Effector CD4-positive, alpha-beta T cell (primary cell): ENCODE measurements around the gene HOXD11.
A peak's percentile ranks its signal among the peaks of the same experiment; 100 is the strongest.

Experiments used
- DNase-seq: peaks from one replicate; pipeline ENCODE4 v3.0.0-alpha.2; 2020

Gene HOXD11

DNA sequence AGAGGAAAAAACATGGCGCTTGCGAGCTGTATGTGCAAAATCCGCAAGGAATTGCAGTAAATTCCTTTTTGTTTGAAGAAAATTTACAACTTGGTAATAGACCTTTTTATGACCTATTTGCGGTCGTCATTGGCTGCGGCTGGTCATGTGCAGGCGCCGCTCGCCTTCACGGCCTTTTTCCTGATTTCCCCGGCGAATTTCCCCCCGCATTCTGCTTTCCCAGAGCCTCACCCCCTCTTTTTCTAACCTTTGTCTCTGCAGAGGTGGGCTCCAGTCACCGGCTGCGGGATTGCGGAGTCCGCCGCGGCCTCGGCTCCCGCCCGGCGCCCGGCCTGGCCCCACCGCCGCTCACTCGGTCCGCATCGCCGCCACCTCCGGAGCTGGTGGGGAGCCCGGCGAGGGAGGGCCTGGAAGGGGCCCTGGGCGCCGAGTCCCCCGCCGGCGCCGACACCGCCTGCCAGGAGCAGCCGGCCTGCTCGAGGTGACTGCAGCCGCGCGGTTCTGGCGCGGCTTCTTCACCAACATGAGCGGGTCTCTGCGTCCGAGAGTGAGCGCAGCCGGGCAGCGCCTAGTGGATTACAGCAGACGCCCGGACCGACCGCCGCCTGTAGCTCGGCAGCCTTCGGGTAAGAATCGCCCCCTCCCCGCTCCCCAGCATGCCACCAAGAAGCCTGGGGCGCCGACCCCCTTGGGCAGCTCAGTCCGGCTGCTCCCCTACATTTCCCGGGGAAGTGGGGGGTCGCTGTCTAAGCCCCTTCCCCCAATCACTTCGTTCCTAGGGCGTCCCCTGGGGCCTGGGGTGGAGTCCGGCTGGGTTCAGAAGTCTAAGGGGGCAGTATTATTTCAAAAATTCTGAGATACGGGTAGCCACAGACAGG, 29.5 kb downstream of the HOXD11 start:
- no peak for DNase-seq

DNA sequence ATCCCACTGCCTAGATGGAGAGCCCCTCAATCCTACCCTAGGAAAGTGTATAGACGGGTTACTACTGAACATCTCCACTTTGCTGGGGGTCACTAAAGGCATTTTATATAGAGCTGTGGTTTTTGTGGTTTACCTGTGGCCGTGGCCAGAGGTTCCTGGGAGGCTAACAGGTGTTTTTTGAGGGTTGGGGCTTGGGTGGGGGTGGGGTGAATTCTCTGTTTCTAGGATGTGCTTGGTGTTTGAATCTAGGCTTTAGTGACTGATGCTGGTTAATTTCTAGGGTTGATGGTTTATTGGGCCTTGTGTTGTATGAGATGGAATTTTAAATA, 30.1 kb downstream of the HOXD11 start:
- no peak for DNase-seq

DNA sequence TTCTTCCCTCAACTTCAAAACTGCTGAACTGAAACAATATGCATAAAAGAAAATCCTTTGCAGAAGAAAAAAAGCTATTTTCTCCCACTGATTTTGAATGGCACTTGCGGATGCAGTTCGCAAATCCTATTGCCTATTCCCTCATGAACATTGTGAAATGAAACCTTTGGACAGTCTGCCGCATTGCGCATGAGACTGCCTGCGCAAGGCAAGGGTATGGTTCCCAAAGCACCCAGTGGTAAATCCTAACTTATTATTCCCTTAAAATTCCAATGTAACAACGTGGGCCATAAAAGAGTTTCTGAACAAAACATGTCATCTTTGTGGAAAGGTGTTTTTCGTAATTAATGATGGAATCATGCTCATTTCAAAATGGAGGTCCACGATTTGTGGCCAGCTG, 30.8 kb downstream of the HOXD11 start:
- no peak for DNase-seq

- DNase-seq: no peak
Measured at GRCh38 chr2:176138526-176138922, 31.4 kb downstream of the HOXD11 start.

DNA sequence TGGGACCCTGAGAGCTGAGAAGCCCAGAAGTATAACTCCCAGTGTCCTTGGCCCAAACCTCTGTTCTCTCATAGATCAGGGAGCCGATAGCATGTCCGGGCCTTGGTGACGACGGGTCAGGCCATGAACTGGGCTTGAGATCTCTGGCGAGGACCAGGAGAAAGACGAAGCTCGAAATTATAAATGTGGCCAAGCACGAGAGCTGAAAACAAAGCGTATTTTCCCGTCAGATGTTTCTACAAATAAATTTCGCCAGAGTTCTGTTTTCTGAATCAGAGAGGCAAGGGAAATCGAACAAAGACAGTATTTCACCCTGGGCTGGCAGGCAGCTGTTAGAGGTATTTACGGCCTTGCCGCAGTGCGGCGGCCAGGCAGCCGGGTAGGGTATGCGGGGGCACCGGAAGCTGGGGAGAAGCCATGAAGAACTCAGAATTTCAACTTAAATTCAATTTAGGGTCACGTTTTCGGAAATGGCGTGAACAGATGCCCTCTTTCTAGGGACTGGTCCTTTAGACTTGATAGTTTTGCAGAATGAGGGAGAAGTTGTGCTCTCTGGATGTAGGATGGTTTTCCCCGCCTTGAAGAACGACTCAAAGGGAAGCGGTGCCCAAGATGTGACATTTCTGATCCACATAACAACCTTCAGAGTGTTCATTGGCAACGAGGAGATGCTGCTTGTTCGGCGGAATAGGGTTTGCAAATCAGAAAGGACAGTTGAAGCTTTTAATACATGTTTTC, 32.0 kb downstream of the HOXD11 start:
- no peak for DNase-seq

DNA sequence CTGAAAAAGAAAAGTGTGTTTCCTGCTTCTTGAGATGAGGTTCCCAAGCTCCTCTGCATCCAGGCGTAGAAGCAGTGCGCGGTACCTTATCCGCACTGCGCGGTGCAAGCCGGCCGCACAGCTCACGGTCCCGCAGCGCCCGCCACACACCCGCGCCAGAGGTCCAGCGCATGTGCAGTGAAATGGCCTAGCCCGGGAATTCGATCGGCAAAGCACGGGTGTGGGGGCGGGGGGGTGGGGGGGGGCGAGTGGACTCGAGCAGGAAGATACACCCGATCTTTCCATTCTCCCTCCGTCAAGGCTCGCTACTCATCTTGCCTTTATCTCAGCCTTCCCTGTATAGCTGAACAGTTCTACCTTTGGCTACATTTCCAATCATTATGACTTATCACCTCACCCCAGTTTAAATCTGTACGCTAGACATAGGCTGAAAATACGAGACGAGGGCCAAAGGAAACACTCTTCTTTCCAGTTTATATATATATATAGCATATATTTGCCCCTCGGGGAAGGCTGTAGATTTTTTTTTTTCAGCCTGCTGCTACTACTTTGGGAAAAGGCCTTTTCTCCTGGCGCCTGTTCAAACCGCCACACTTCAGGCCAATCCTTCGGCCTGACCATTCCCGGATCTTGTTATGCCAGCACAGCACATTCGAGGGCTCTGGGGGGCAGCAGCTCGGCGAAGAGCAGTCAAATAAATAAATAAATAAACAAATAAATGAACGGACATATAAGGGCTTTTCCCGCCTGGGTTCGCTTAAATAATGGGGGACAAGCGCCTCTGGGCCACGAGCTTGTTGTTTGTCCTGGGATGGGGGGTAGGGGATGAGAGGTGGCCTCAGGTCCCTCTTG, 32.8 kb downstream of the HOXD11 start:
- no peak for DNase-seq

DNA sequence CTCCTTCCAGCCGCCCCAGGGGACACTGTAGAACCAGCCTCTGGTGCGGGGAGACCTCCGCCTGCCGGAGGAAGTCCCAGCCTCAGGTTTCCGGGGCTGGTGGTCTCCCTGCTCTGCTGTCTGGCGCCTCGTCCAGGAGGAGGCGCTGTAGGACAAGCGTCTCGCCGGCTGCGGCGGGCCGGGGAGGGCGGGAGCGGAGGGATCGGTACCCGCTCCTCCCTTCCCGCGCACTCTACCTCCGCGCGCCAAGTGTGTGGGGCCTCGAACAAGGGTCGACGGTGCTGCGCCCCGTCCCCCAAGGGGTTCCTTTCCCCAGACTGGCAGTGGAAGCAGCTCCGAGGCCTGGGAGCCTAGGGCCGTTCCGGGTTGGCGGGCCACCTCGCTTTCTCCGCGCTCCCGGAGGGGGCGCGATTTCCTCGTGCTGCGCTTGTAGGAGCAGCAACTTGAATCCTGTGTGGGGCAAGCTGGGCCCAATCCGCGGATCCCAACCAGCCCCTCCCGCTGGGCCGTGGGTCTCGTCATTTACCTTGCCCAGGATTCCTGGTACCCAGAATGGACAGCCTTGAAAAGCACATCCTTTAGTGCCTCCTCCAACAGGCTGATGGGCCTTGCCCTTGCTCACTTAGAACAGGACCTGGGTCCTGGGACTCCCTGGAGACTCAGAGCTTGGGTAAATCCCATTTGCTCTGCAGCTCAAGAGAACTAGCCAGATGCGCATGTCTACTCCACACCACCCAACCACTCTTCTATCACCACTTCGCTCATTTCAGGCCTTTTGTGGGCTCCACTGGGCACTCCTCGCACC, 33.6 kb downstream of the HOXD11 start:
- DNase-seq: peak; percentile 30

- DNase-seq: no peak
Measured at GRCh38 chr2:176142281-176142680, 35.2 kb downstream of the HOXD11 start.

- no peak for DNase-seq
Measured at GRCh38 chr2:176145085-176145969, 38.2 kb downstream of the HOXD11 start.

GRCh38 chr2:176146101-176146500, 39.0 kb downstream of the HOXD11 start:
- no peak for DNase-seq

- no peak for DNase-seq
Measured at GRCh38 chr2:176146645-176147044, 39.6 kb downstream of the HOXD11 start.

GRCh38 chr2:176147210-176147799, 40.2 kb downstream of the HOXD11 start:
- no peak for DNase-seq

DNA sequence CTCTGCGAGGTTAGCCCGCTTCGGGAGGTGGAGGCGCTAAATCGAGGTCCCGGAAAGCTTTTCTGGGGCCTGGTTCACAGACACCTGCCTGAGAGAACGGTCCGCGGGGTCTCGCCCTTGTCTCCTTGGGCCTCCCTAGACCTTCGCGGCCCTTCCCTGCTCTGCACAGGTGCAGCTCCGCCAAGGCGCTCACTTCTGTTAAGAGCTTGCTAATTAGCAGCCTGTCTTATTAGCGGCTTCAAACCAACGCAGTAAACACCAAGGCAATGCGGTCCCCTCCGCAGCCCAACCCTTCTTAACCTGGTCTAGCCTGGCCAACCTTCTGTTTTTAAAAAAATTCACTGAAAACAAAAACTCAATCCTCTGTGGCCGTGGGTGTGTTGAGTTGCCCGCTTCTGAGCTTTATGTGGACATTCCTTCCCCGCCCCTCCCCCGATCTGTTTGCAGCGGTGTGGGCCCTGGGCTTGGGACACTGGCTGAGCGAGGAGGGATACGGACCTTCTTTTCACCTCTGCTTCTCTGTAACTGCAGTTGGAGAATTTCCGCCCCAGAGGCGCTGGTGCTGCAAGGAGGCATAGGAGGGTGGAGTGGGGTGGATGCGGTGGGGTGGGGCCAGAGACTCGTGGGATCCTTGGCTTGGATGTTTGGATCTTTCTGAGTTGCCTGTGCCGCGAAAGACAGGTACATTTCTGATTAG, 40.9 kb downstream of the HOXD11 start:
- no peak for DNase-seq

DNA sequence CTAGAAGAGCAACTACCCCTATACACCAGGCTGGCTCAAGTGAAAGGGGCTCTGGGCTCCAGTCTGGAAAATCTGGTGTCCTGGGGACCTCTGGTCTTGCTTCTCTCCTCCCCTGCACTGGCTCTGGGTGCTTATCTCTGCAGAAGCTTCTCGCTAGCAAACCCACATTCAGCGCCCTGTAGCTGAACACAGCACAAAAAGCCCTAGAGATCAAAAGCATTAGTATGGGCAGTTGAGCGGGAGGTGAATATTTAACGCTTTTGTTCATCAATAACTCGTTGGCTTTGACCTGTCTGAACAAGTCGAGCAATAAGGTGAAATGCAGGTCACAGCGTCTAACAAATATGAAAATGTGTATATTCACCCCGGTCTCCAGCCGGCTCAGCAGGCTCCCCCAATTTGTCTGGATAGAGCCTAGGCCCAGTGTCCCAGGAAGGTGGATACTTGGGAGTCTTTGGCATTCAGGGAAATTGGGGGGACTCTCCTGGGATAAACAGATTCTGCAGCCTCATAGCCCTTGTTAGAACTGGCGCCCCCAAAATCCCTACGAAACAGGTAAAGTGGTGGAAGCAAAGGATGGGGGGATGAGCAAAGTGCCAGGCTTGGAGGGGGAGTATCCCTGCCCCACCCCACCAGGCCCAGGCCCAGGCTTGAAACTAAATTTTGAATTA, 41.8 kb downstream of the HOXD11 start:
- DNase-seq: no peak

DNA sequence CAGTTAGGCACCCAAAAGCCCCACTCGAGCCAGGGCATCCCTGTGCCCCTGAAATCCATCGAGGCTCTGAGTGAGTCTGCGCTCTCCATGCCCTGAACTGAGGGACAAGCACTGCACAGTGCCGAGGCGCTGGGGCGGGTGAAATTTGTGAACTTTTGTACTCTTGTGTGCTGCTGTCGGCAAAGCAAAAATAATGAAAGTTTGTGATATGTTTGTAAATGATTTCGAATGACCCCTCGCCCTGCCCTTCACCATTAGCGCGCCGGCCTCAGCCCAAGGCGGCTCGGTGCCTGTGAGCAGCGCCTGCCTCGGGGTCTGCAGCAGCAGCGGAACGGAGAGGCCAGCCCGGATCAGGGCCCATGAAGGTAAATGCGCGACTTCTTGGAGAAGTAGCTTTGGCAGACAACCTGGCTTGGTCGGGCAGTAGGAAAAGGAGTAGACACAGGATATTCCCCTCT, 42.4 kb downstream of the HOXD11 start:
- no peak for DNase-seq

GRCh38 chr2:176149939-176150583, 43.0 kb downstream of the HOXD11 start:
- no peak for DNase-seq

GRCh38 chr2:176150584-176151441, 43.7 kb downstream of the HOXD11 start:
- no peak for DNase-seq
